Stimulated activated naive B cell treated with anti-CD40 and anti-IgM and Interleukin-4, amounts not matched to agents 10 μg/mL and 1 μg/mL and 100 μg/mL, for 72 hours (primary cell): ENCODE measurements around the gene GALNS.
A peak's percentile ranks its signal among the peaks of the same experiment; 100 is the strongest.
"Not testable (repeated sequence)": the region's sequence is repeated elsewhere in the genome, so short reads cannot be mapped to it uniquely, and the experiment has no call there.

Experiments used
- ATAC-seq, 2 donors: fragments of 150-1000 bp; cut with Tn5 transposase; replicated peaks; 2 replicates each; pipeline ENCODE4 v1.10.0; 2021; ENCODE audit warnings: moderate library complexity in 1 of 2
- DNase-seq: peaks from one replicate; pipeline ENCODE4 v3.0.0; 2021
- H3K27ac Mint-ChIP-seq: one replicate; pipeline ENCODE4 v1.8.0; 2022; ENCODE audit warnings: mild to moderate bottlenecking, mixed read lengths
- H3K27me3 Mint-ChIP-seq, 2 donors: one replicate each; pipeline ENCODE4 v1.8.0; 2022; ENCODE audit warnings: mixed read lengths in 2 of 2
- H3K36me3 Mint-ChIP-seq, 2 donors: one replicate each; pipeline ENCODE4 v1.8.0; 2022; ENCODE audit warnings: mixed read lengths in 2 of 2, mild to moderate bottlenecking in 1 of 2
- H3K4me1 Mint-ChIP-seq, 2 donors: one replicate each; pipeline ENCODE4 v1.8.0; 2022; ENCODE audit warnings: mixed read lengths in 2 of 2, mild to moderate bottlenecking in 1 of 2
- H3K4me3 Mint-ChIP-seq, 2 donors: one replicate each; pipeline ENCODE4 v1.8.0; 2022; ENCODE audit warnings: mild to moderate bottlenecking in 2 of 2, mixed read lengths in 2 of 2, moderate library complexity in 1 of 2
- H3K9me3 Mint-ChIP-seq, 2 donors: one replicate each; pipeline ENCODE4 v1.8.0; 2022; ENCODE audit warnings: mixed read lengths in 2 of 2, mild to moderate bottlenecking in 1 of 2

The GALNS gene

DNA sequence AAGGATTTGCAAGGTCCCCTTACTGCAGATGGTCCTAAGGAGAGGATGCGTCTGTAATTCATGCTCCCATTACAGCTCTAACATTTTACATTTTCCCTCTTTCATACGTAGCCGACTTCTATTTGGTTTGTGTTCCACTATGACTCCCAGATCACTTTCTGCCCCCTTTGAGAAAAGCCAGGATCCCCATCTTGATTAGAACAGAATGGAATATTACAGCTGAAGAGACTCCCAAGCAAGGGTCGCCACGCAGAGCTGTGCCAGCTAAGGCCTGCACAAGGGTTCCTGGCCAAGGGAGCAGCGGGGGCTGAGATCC lies 56.5 kb downstream of the GALNS start:
- Mint-ChIP-seq H3K4me3 (no peak overlapping the region), H3K27me3 (no peaks in the 10 kb centered on the region), H3K4me1 (peaks cover 17 to 24% of the 10 kb centered on the region in 2 donors), H3K36me3 (peaks cover 10 to 11% of the 10 kb centered on the region in 2 donors), H3K9me3 (no peaks in the 10 kb centered on the region), H3K27ac (no peak overlapping the region)
- no peak for ATAC-seq
- DNase-seq = no peak

DNA sequence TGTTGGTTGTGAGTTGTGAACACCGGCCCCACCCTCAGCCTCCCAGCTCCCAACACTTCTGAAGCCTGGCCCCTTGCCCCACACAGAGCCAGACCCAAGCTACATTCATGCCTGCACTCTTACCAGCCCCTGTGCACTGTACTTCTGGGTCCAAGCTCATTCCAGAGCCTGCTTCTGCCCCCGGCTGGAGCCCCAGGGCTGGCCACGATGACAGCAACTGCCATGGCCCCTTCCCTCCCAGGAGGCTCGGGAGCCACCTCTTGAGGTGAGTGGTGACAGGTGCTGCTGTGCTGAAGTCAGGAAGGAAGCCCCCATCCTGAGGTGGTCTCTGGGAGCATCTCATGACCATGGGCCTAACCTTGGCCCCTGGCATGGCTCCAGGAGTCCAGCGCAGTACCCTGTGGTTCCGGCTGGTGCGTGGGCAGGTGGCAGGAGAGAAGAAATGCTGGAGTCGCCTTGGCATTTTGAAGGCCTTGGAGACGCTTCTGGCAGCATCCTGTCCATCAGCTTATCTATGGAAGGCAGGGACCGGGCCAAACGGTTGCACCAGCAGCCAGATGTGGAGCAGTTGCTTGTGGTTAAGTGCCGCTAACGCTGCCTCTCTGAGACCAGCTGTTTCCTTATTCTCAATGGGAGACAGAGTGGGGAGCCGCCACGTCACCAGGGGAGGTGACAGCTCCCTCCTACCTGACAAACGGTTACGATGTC lies 57.0 kb downstream of the GALNS start:
- Mint-ChIP-seq H3K4me1 (peaks cover 17 to 28% of the 10 kb centered on the region in 2 donors), H3K4me3 (no peak overlapping the region), H3K27me3 (no peaks in the 10 kb centered on the region), H3K27ac (no peak overlapping the region), H3K36me3 (peaks cover 7 to 9% of the 10 kb centered on the region in 2 donors), H3K9me3 (no peaks in the 10 kb centered on the region)
- ATAC-seq = no peak
- DNase-seq = no peak

DNA sequence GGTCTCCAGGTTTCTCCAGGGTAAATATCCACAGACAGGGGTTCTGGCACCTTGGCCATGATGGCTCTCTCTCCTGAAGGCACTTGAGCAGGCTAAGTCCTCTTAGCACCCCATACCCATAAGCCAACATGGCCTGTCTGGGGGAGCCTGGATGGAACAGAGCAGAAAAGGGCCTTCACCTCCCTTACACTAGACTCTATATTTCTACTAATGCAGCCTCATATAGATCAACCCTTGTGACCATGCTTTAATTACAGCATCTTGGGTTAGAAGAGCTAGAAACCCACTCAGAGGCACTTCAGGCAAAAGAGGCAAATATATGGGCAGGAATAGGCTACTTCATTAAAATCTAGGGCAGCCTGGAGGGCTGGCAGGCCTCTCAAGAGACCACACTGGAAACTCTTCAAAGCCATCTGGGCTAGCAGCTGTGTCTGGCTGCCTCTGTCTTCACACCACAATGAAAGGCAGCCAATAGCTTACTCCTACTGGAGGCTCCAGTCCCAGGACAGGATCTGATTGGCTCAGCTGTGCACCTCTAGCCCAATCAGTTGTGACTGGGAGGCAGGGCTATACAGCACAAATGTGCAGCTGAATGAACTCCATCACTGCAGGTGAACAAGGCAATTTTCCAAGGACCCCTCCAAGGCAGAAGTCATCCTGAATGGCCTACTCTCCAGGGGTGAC lies 57.8 kb downstream of the GALNS start:
- DNase-seq (no peak), ATAC-seq (no peak)
- H3K4me1 Mint-ChIP-seq = peaks cover 15 to 24% of the 10 kb centered on the region in 2 donors
- H3K36me3 Mint-ChIP-seq = peaks cover 0 to 2% of the 10 kb centered on the region in 2 donors
- no peaks in the 10 kb centered on the region for H3K9me3 Mint-ChIP-seq
- H3K4me3 Mint-ChIP-seq = no peak overlapping the region
- no peaks in the 10 kb centered on the region for H3K27me3 Mint-ChIP-seq
- no peak overlapping the region for H3K27ac Mint-ChIP-seq

DNA sequence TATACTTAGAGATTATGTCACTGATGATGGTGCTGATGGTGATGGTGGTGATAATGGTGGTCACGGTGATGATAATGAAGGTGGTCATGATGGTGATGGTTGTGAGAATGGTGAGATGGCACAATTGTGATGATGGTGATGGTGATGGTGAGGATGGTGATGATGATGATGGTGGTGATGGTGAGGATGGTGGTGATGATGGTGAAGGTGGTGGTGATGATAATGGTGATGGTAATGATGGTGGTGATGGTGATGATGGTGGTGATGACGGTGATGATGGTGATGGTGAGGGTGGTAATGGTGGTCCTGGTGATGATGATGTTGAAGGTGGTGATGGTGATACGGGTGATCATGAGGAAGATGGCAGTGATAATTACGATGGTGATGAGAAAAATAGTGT lies 58.7 kb downstream of the GALNS start:
- Mint-ChIP-seq H3K27ac (no peak overlapping the region), H3K4me3 (no peak overlapping the region), H3K9me3 (no peaks in the 10 kb centered on the region), H3K36me3 (peaks cover 0 to 2% of the 10 kb centered on the region in 2 donors), H3K27me3 (no peaks in the 10 kb centered on the region), H3K4me1 (peaks cover 20 to 31% of the 10 kb centered on the region in 2 donors)
- ATAC-seq (no peak), DNase-seq (no peak)

DNA sequence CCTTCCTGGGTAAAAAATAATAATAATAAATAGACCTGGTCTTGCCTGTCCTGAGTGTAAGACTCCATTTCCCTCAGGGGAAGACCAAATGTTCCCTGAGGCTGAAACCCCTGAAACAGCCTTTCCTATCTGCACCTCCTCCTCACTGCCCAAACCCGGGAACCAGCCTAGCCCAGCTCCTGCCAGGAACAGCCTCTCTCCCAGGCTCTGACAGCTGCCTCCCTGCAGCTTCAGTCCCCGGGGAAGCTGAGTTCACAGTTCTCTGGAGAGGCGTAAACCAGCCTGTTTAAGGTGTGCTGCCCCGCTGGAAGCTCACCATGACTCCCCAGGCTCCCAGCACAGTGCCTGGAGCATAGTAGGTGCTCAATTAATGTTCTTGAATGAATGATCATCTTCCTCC lies 60.5 kb downstream of the GALNS start:
- Mint-ChIP-seq H3K4me3 (no peak overlapping the region), H3K27ac (no peak overlapping the region)

DNA sequence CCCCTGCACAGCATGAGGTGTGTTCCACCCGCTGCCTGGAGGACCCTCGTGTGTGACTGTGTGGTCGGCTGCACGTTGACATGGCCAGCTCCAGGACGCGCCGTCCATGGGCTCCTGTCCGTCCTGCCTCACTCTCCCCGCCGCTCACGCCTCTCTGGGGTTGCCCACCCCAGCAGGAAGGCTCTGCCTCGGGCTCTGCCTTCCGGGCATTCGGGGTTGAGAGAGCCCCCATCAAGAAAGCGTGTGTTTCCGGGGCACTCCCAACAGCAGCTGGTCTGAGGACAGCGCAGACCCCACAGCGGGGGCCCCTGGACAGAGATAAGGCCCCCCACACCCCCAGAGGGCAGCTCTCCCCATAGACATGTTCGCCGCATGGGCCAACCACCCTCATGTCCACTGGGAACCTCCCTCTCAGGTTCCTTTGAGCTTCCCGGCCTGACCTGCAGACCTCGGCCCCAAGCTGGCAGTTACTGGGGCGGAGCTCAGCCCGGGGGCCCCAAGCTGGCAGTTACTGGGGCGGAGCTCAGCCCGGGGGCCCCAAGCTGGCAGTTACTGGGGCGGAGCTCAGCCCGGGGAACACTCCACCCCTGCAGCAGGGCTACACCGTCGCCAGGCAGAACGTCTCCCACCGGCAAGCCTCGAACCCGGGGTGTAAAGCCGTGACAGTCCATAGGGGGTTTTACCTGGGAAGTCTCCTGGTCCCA lies 63.3 kb downstream of the GALNS start:
- Mint-ChIP-seq H3K4me3 (peak overlapping the region in 1 of 2 donors; percentile 41), H3K4me1 (peaks cover 26 to 54% of the 10 kb centered on the region in 2 donors), H3K27ac (no peak overlapping the region), H3K27me3 (no peaks in the 10 kb centered on the region), H3K36me3 (no peaks in the 10 kb centered on the region), H3K9me3 (no peaks in the 10 kb centered on the region)
- ATAC-seq (peak; percentile 28 to 35), DNase-seq (no peak)

More for the DNA sequence above, 60.5 kb downstream of the GALNS start:
- Mint-ChIP-seq H3K9me3 (no peaks in the 10 kb centered on the region), H3K36me3 (peaks cover 0 to 2% of the 10 kb centered on the region in 2 donors), H3K27me3 (no peaks in the 10 kb centered on the region), H3K4me1 (peaks cover 26 to 40% of the 10 kb centered on the region in 2 donors)
- DNase-seq (no peak), ATAC-seq (no peak)

DNA sequence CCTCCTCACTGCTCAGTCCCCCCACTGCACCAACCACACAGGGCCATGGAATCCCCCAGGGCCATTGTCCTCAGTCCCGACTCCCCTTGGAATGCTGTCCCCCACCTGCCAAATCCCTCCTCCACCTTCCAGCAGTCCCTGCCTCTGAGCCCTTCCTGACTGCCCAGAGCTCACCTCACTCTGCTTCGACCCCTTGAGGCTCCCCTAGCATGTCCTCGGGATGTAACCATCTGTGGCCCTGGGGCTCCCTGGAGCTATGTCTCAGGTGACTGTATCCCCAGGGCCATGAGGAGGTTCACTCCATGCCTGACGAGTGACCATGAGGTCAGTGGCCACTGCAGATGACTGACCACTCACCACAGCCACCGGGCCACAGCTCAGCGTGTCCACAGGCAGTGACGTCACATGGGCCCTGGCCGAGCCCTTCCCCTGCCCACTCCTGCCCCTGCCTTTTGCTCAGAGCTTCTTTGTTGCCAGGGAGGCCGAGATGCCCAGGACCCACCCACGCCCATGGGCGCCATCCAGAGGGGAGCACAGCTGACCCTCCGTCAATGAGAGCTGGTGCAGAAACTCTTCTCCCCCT lies 64.0 kb downstream of the GALNS start:
- H3K4me1 Mint-ChIP-seq = peaks cover 26 to 54% of the 10 kb centered on the region in 2 donors
- no peak overlapping the region for H3K27ac Mint-ChIP-seq
- no peak overlapping the region for H3K4me3 Mint-ChIP-seq
- ATAC-seq (no peak), DNase-seq (no peak)
- H3K27me3 Mint-ChIP-seq = no peaks in the 10 kb centered on the region
- no peaks in the 10 kb centered on the region for H3K36me3 Mint-ChIP-seq
- H3K9me3 Mint-ChIP-seq = no peaks in the 10 kb centered on the region

DNA sequence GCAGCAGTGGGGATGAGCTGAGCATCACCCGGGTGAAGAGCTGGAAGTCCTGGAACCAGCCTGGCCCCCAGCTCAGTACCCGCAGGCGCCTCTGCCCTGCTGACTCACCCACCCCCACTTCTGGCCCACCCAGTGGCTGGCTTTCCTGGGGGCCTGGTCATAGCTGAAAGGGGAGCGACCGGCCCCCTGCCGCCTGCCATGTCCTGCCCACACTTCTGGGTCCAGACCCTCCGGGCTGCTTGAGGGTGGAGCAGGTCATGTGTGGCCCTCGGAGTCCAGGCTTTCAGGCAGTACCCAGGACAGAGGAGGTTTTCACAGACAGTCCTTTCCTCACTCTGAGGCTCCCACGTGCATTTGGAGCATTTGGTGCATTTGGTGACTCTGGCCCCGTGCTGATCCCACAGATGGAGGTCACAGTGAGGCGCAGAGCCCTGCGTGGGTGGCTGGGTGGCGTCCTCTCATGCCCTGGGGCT lies 64.6 kb downstream of the GALNS start:
- Mint-ChIP-seq H3K27me3 (no peaks in the 10 kb centered on the region), H3K4me1 (peaks cover 26 to 54% of the 10 kb centered on the region in 2 donors), H3K36me3 (no peaks in the 10 kb centered on the region), H3K9me3 (no peaks in the 10 kb centered on the region), H3K4me3 (no peak overlapping the region), H3K27ac (peak overlapping the region; percentile 31)
- no peak for ATAC-seq
- no peak for DNase-seq

DNA sequence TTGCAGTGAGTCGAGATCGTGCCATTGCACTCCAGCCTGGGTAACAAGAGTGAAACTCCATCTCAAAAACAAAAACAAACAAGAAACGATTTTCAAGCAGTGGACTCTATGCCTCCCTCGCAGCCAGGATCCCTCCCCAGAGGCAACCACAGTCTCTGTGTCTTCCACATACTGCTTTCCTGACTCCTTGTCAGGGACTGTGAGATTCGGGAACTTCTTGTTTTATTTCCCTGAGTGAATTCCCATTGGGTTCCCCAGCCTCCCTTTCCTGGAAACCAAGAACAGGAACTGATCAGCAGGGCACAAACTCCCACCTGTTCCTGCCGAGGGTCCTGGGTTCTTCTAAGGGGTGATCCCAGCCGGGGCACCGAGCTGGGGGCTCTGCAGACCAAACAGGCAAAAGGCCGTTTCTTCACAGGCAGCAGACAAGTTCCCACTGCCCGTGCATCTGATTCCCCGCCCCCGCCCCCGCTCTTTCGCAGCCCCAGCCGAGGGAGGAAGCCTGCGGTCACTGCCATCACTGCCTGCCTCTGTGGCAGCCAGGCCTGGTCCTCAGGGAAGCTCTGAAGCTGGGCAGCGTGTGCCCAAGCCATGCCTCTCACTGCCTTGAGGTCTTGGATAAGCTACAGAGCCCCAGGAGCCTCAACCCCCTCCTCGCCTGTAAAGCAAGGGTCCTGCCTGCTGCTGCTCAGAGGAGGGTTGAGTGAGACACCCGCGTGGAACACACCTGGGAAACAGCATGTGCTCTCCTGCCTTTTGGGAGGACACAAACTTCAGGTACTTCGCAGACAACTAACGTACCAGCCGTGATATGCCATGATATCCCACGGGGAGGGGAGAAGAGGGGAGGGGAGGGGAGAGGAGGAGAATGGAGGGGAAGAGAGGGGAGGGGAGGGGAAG lies 66.2 kb downstream of the GALNS start:
- Mint-ChIP-seq H3K9me3 (no peaks in the 10 kb centered on the region), H3K4me3 (peak overlapping the region; percentile 47 to 55), H3K27me3 (no peaks in the 10 kb centered on the region), H3K4me1 (peaks cover 27 to 54% of the 10 kb centered on the region in 2 donors), H3K36me3 (no peaks in the 10 kb centered on the region), H3K27ac (peak overlapping the region; percentile 67)
- DNase-seq (no peak), ATAC-seq (peak; percentile 70 to 72)

DNA sequence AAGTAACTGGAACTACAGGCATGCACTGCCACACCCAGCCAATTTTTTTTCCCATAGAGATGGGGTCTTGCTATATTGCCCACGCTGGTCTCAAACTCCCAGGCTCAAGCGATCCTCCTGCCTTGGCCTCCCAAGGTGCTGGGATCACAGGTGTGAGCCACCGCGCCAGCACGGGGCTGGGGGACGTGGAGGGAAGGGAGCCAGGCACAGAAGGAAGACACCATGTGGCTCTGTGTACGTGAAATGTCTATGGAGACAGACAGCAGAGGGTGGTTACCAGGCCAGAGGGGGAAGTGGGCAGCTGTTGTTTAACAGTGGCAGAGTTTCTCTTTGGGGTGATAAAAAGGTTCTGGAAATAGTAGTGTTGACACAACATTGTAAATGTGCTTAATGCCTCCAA lies 67.2 kb downstream of the GALNS start:
- H3K27ac Mint-ChIP-seq = no peak overlapping the region

DNA sequence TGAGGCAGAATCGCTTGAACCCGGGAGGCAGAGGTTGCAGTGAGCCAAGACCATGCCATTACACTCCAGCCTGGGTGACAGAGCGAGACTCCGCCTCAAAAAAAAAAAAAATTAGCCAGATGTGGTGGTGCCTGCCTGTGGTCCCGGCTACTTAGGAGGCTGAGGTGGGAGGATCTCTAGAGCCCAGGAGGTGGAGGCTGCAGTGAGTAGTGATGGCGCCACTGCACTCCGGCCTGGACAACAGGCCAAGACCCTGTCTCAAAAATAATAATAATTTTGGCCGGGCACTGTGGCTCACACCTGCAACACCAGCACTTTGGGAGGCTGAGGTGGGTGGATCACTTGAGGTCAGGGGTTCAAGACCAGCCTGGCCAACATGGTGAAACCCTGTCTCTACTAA lies 68.0 kb downstream of the GALNS start:
- not testable (repeated sequence) for DNase-seq, H3K36me3 Mint-ChIP-seq, H3K4me3 Mint-ChIP-seq, ATAC-seq, H3K27me3 Mint-ChIP-seq, H3K9me3 Mint-ChIP-seq, H3K27ac Mint-ChIP-seq
- H3K4me1 Mint-ChIP-seq = peaks cover 25 to 46% of the 10 kb centered on the region in 2 donors

More for the DNA sequence above, 67.2 kb downstream of the GALNS start:
- Mint-ChIP-seq H3K4me3 (no peak overlapping the region), H3K4me1 (peaks cover 25 to 46% of the 10 kb centered on the region in 2 donors), H3K36me3 (no peaks in the 10 kb centered on the region), H3K27me3 (no peaks in the 10 kb centered on the region), H3K9me3 (no peaks in the 10 kb centered on the region)
- DNase-seq (no peak), ATAC-seq (peak; percentile 21 to 27)

DNA sequence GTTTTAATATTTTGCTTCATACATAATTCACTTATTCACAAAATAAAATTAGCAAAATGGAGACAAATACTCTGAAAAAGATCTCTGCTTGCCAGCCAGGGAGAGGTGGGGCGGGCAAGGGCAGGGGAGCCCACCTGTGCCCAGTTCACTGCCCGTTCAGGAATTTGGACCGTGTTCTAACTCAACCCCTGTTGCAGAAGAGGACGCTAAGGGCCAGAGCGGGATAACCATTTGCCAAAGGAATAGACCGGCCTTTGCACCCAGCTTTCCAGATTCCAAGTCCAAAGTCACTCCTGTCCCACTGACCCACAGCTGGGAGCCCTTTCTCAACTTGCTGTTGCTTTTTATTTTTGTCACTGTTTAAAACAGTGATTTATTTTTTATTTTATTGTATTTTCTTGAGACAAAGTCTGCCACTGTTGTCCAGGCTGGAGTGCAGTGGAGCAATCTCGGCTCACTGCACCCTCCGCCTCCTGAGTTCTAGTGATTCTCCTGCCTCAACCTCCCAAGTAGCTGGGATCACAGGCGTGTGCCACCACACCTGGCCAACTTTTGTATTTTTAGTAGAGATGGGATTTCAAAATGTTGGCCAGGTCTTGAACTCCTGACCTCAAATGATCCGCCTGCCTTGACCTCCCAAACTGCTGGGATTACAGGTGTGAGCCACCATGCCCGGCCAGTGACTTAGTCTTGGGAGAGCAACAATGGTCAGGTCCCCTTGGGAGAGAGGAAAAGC lies 69.0 kb downstream of the GALNS start:
- Mint-ChIP-seq H3K27me3 (no peaks in the 10 kb centered on the region), H3K27ac (no peak overlapping the region), H3K9me3 (no peaks in the 10 kb centered on the region), H3K4me3 (no peak overlapping the region), H3K4me1 (peaks cover 23 to 46% of the 10 kb centered on the region in 2 donors), H3K36me3 (no peaks in the 10 kb centered on the region)
- ATAC-seq (no peak), DNase-seq (no peak)
